Measurements from ENCODE around the gene NEK10. TPM values are rescaled to one million over a fixed set of nuclear protein-coding genes. Genes with fewer than 3 reads are reported as not detected.

The NEK10 gene
- total and polyA plus RNA-seq, 2 of the 13 experiments (the other 11 are each of a cell fraction or from before 2014, with no cell fraction given) = 2.8 to 14.2 TPM

DNA sequence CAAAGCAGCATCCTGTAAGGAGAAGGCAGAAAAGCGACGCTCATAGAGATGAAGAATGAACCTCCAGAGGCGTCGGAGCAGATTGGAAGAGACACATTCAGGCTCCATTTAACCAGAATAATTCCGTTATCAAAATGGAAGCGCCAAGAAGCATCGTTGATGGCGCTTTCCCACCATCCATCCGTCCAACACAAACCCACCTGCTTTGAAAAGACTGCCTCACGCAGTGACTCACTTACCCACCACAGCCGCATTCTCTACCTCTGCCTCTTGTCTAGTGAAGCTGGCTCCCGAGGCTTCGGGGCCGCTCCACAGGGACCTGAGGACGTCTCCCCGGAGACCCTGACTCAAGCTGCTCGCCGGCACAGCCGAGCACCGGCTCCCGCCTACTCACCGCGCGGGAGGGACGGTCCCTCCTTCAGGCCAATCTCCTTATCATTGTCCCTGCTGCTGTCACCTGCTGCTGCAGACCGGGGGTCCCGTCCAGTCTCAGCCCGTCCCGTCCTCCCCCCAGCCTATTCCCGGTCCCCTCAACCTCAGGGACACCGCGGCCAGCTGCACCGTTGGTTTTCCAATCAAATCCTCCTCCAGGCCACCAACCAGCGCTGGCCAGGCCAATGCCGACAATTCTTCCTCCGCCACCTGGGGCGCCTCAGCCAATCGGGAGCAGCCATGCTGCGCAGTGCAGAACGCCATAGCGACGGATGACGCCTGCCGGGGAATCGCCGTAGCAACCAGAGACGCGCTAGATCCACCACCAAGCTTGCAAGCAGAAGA lies at the start of gene NEK10 (continued):
- no peak for TF ChIP-seq ZBTB40 (IDR thresholded peaks at IDR 0.05)
- no peak for TF ChIP-seq ZBTB40 (CRISPR knock-in tag; IDR thresholded peaks at IDR 0.05)
- TF ChIP-seq HOXA9 (CRISPR knock-in tag; IDR thresholded peaks at IDR 0.05; ENCODE audit: borderline replicate concordance) = no peak
- no peak for TF ChIP-seq HES4 (CRISPR knock-in tag; IDR thresholded peaks at IDR 0.05; ENCODE audit: borderline replicate concordance)
- TF ChIP-seq SNAPC2 (CRISPR knock-in tag; IDR thresholded peaks at IDR 0.05) = no peak
- TF ChIP-seq ZNF790 (CRISPR knock-in tag; IDR thresholded peaks at IDR 0.05; ENCODE audit: borderline replicate concordance) = no peak
- no peak for TF ChIP-seq ZNF317 (CRISPR knock-in tag; IDR thresholded peaks at IDR 0.05)
- TF ChIP-seq ZNF598 (CRISPR knock-in tag; IDR thresholded peaks at IDR 0.05; ENCODE audit: borderline replicate concordance) = no peak
- no peak for TF ChIP-seq RBAK (CRISPR knock-in tag; IDR thresholded peaks at IDR 0.05)
- TF ChIP-seq ZNF282 (IDR thresholded peaks at IDR 0.05; ENCODE audit: partially characterized antibody) = no peak
- TF ChIP-seq ZSCAN30 (CRISPR knock-in tag; IDR thresholded peaks at IDR 0.05) = no peak
- TF ChIP-seq, protein P1, sequence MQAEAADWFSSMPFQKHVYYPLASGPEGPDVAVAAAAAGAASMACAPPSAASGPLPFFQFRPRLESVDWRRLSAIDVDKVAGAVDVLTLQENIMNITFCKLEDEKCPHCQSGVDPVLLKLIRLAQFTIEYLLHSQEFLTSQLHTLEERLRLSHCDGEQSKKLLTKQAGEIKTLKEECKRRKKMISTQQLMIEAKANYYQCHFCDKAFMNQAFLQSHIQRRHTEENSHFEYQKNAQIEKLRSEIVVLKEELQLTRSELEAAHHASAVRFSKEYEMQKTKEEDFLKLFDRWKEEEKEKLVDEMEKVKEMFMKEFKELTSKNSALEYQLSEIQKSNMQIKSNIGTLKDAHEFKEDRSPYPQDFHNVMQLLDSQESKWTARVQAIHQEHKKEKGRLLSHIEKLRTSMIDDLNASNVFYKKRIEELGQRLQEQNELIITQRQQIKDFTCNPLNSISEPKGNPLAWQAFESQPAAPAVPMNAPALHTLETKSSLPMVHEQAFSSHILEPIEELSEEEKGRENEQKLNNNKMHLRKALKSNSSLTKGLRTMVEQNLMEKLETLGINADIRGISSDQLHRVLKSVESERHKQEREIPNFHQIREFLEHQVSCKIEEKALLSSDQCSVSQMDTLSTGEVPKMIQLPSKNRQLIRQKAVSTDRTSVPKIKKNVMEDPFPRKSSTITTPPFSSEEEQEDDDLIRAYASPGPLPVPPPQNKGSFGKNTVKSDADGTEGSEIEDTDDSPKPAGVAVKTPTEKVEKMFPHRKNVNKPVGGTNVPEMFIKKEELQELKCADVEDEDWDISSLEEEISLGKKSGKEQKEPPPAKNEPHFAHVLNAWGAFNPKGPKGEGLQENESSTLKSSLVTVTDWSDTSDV (CRISPR knock-in tag; IDR thresholded peaks at IDR 0.05) = no peak
- peak; percentile 100 for TF ChIP-seq RBM22 (optimal IDR thresholded peaks at IDR 0.05; ENCODE audit: low read length)
- no peak for TF ChIP-seq ZNF205 (CRISPR knock-in tag; IDR thresholded peaks at IDR 0.05)
- no peak for TF ChIP-seq SP4 (CRISPR knock-in tag; IDR thresholded peaks at IDR 0.05)
- TF ChIP-seq RFXAP (CRISPR knock-in tag; IDR thresholded peaks at IDR 0.05; ENCODE audit: borderline replicate concordance) = peak; percentile 86; the same call in 1 of the 2 replicates
- TF ChIP-seq ZNF547 (CRISPR knock-in tag; IDR thresholded peaks at IDR 0.05) = peak; percentile 48; the same call in 1 of the 2 replicates

All from HepG2 (cell line).